ENCODE results near the gene RGS5. TPM values are rescaled to one million over a fixed set of nuclear protein-coding genes. Genes with fewer than 3 reads are reported as not detected.
"Not testable (repeated sequence)": the region's sequence is repeated elsewhere in the genome, so short reads cannot be mapped to it uniquely, and the experiment has no call there.

RGS5 gene
- 0.30 and 13.7 TPM in 2 replicates for total RNA-seq (2014; rRNA removed; shearing (Covaris generic); ENCODE audit: low replicate concordance)

- no peak for DNase-seq
- Histone ChIP-seq H3K27me3 (no peaks in the 10 kb centered on the region), H3K36me3 (no peaks in the 10 kb centered on the region), H3K4me3 (no peak within 1 kb of the TSS), H3K9me3 (no peaks in the 10 kb centered on the region)
Measured at GRCh38 chr1:163202833-163203451, at the start of gene RGS5. RGS5 (minus strand) TSS chr1:163202916; CDS start chr1:163202835, 81 bp downstream.

- H3K4me3 ChIP-seq = no peak overlapping the region
- DNase-seq = no peak
- H3K27me3 ChIP-seq = no peaks in the 10 kb centered on the region
- H3K36me3 ChIP-seq = no peaks in the 10 kb centered on the region
- H3K9me3 ChIP-seq = no peaks in the 10 kb centered on the region
Measured at GRCh38 chr1:163250382-163250974, 47.8 kb upstream of the RGS5 start.

DNA sequence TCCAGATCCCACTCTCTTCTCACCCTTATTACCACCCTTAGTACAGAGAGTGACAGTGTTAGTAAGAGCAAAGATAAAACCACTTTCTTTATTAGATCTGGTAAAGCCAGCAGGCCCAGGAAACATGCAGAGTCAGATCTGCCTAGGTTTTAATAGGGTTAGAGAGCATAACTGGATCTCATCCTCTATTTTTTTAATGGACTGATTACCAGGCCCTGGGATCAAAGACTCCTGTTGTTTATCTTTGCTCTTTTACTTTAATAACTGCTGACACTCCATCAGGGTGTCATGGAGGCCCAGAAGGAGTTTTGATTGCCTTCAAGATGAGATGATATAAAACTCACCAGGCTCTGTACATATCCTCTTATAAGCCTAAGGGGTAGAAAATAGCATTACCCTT is 45.3 kb upstream of the RGS5 start:
- no peak for DNase-seq
- Histone ChIP-seq H3K4me3 (no peak overlapping the region), H3K9me3 (no peaks in the 10 kb centered on the region), H3K27me3 (no peaks in the 10 kb centered on the region), H3K36me3 (no peaks in the 10 kb centered on the region)

DNA sequence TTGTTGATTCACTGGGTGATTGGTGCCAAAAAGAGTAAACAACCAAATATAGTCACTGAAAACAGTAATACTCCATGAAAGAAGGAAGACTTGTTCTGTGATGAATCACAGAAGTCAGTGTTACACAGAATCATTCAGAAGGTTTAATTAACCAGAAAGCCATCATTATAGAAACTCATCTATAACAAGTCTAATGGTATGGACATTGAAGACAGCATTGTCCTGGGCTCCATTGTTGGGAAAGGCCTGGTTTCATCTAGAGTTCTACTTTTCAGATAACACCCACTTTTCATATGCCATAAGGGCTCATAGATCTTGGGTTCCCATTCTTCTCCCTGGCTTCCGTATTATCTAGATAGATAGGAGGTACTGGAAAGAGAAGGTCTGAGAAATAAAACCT is 41.9 kb upstream of the RGS5 start:
- not testable (repeated sequence) for H3K27me3 ChIP-seq, DNase-seq, H3K4me3 ChIP-seq, H3K36me3 ChIP-seq, H3K9me3 ChIP-seq

- H3K27me3 ChIP-seq = no peaks in the 10 kb centered on the region
- H3K9me3 ChIP-seq = no peaks in the 10 kb centered on the region
- no peak overlapping the region for H3K4me3 ChIP-seq
- H3K36me3 ChIP-seq = no peaks in the 10 kb centered on the region
- DNase-seq = no peak
Measured at GRCh38 chr1:163241746-163242145, 39.0 kb upstream of the RGS5 start.

DNA sequence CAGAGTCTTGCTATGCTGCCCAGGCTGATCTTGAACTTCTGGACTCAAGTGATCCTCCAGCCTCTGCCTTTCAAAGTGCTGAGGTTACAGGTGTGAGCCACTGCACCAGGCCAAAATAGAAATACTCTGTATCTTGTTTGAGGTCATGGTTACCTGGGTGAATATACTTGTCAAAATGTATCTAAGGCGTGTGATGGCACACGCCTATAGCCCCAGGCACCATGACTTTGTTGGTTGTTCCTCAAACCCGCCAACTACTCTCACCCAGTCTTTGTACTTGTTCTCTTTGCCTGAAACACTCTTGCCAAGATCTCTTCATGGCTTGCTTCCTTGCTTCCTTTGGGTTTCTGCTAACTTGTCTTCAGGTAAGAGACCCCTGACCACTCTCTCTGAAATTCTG is 38.0 kb upstream of the RGS5 start:
- no peaks in the 10 kb centered on the region for H3K27me3 ChIP-seq
- DNase-seq = no peak
- H3K36me3 ChIP-seq = no peaks in the 10 kb centered on the region
- H3K4me3 ChIP-seq = no peak overlapping the region
- no peaks in the 10 kb centered on the region for H3K9me3 ChIP-seq

DNA sequence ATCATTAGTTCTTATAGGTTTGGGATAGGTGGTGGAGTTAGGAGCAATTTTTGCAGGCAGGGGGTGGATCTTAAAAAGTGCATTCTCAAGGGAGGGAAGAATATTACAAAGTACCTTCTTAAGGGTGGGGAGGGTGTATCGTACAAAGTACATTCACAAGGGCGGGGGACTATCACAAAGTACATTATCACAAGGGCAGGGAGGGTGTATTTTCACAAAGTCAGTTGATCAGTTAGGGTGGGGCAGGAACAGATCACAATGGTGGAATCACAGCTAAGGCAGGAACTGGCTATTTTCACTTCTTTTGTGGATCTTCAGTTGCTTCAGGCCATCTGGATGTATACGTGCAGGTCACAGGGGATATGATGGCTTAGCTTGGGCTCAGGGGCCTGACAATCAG is 30.9 kb upstream of the RGS5 start:
- H3K27me3 ChIP-seq, H3K9me3 ChIP-seq, H3K4me3 ChIP-seq, H3K36me3 ChIP-seq, DNase-seq: not testable (repeated sequence)

DNA sequence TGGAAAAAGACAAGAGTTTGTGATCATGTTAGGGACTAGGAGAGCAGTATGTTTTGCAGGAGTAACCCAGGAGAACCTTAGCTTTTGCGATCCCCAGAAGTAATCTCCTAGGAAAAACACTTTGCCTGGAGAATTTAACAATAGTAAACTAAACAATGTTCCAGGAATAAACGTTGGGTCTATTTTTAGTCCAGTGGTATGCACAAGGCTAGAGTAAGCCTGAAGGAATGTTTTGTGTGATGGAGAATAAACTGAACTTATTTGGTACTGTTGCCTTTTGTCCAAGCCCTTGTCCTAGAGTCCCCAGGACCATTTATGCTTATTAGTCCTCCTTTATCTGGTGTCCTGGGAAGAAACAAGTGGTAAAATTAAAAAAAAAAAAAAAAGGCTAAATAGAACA is 28.7 kb upstream of the RGS5 start:
- H3K9me3 ChIP-seq = no peaks in the 10 kb centered on the region
- no peak for DNase-seq
- H3K27me3 ChIP-seq = no peaks in the 10 kb centered on the region
- H3K4me3 ChIP-seq = no peak overlapping the region
- H3K36me3 ChIP-seq = no peaks in the 10 kb centered on the region

- no peak for DNase-seq
Measured at GRCh38 chr1:163230827-163231226, 28.1 kb upstream of the RGS5 start.

DNA sequence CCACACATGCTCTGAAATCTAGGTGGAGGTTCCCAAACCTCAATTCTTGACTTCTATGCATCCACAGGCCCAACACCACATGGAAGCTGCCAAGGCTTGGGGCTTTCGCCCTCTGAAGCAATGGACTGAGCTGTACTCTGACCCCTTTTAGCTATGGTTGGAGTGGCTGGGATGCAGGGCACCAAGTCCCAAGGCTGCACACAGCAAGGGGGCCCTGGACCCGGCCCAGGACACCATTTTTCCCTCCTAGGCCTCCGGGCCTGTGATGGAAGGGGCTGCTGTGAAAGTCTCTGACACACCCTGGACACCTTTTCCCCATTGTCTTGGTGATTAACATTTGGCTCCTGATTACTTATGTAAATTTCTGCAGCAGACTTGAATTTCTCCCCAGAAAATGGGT is 25.6 kb upstream of the RGS5 start:
- DNase-seq, H3K4me3 ChIP-seq, H3K27me3 ChIP-seq, H3K36me3 ChIP-seq, H3K9me3 ChIP-seq: not testable (repeated sequence)

More at GRCh38 chr1:163230827-163231226, 28.1 kb upstream of the RGS5 start:
- Histone ChIP-seq H3K27me3 (no peaks in the 10 kb centered on the region), H3K4me3 (no peak overlapping the region), H3K9me3 (no peaks in the 10 kb centered on the region), H3K36me3 (no peaks in the 10 kb centered on the region)

GRCh38 chr1:163227126-163227525 is 24.4 kb upstream of the RGS5 start:
- Histone ChIP-seq H3K27me3 (no peaks in the 10 kb centered on the region), H3K4me3 (no peak overlapping the region), H3K36me3 (no peaks in the 10 kb centered on the region), H3K9me3 (no peaks in the 10 kb centered on the region)
- DNase-seq = no peak

GRCh38 chr1:163213626-163214025 is 10.9 kb upstream of the RGS5 start:
- H3K27me3 ChIP-seq = peaks cover 3% of the 10 kb centered on the region; the same call in 1 of the 2 replicates
- no peaks in the 10 kb centered on the region for H3K36me3 ChIP-seq
- H3K9me3 ChIP-seq = no peaks in the 10 kb centered on the region
- DNase-seq = no peak
- H3K4me3 ChIP-seq = no peak overlapping the region

- H3K9me3 ChIP-seq = no peaks in the 10 kb centered on the region
- H3K4me3 ChIP-seq = no peak overlapping the region
- peaks cover 3% of the 10 kb centered on the region; the same call in 1 of the 2 replicates for H3K27me3 ChIP-seq
- no peaks in the 10 kb centered on the region for H3K36me3 ChIP-seq
- no peak for DNase-seq
Measured at GRCh38 chr1:163211667-163212066, 9.0 kb upstream of the RGS5 start.

GRCh38 chr1:163205513-163205912 is 2.8 kb upstream of the RGS5 start:
- Histone ChIP-seq H3K4me3 (no peak overlapping the region), H3K9me3 (no peaks in the 10 kb centered on the region), H3K27me3 (no peaks in the 10 kb centered on the region; the same call in 1 of the 2 replicates), H3K36me3 (no peaks in the 10 kb centered on the region)
- no peak for DNase-seq

DNA sequence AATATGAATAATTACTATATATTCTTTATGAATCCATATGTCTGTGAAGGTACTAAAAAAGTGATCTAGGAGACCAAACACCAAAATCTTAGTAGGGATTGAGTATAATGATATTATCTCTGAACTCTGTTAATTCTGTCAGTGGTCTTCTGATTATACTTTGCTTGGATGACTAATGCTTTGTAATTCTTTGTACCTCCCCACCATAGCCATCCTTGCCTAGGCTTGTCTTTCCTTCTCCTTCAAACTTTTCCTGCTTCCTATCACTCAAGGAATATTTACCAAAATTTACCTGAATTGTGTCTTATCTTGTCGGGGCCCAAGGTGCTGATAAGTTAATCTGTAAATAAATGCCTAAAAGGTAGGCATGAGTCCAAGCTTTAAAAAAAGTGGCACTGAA is 845 bp upstream of the RGS5 start:
- no peak for DNase-seq

GRCh38 chr1:163201906-163202305 is 810 bp downstream of the RGS5 start:
- Histone ChIP-seq H3K4me3 (no peak overlapping the region), H3K27me3 (no peaks in the 10 kb centered on the region), H3K9me3 (no peaks in the 10 kb centered on the region), H3K36me3 (no peaks in the 10 kb centered on the region)
- DNase-seq = no peak

More for the DNA sequence above, 845 bp upstream of the RGS5 start:
- no peaks in the 10 kb centered on the region for H3K36me3 ChIP-seq
- H3K9me3 ChIP-seq = no peaks in the 10 kb centered on the region
- no peaks in the 10 kb centered on the region for H3K27me3 ChIP-seq
- no peak overlapping the region for H3K4me3 ChIP-seq

DNA sequence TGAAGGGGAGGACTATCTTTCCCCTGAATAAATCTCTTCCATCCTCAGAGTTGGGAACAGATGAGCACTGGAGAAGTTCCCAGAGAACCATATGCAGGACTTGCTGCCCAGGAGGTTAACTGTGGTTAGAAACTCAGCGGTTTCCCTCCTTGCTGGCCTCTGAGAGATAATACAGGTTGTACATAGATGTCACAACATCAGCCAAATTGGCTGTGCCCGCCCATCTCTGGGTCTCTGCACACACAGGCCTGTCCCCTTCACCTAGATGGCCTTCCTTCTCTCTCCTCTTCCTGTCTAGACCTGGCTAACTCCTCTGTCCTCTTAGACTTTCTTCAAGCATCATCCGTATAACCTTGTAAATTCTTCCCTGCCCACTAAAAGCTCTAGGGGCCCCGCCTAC is 5.7 kb downstream of the RGS5 start:
- no peaks in the 10 kb centered on the region for H3K36me3 ChIP-seq
- no peak overlapping the region for H3K4me3 ChIP-seq
- no peak for DNase-seq
- H3K27me3 ChIP-seq = 0 out of 2 replicates have a peak, but pooled peaks cover 2% of the 10 kb centered on the region
- H3K9me3 ChIP-seq = no peaks in the 10 kb centered on the region

DNA sequence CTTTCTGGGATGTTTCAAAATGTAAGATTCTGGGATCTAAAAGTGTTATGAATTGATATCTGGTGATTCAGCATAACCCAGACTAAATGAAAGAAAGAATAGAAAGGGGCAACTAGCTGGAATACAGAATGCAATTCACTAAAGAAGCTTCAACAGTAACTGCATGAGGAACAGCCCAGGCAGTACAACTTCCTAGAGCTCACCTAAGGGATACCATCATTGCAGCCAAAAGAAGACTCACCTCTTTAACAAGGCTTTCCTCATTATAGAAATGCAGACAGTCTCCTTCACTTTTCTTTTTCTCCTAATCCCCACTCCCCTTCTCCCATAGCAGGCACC is 6.3 kb downstream of the RGS5 start:
- no peaks in the 10 kb centered on the region for H3K9me3 ChIP-seq
- H3K36me3 ChIP-seq = no peaks in the 10 kb centered on the region
- H3K27me3 ChIP-seq = 0 out of 2 replicates have a peak, but pooled peaks cover 2% of the 10 kb centered on the region
- H3K4me3 ChIP-seq = no peak overlapping the region
- no peak for DNase-seq

All from MG63 (cell line).